Peyer's patch (tissue), 4 donors: ENCODE measurements around the gene CHST6. TPM values are rescaled to one million over a fixed set of nuclear protein-coding genes. Genes with fewer than 3 reads are reported as not detected.
"Not testable (repeated sequence)": the region's sequence is repeated elsewhere in the genome, so short reads cannot be mapped to it uniquely, and the experiment has no call there.

ENCODE experiments used
- DNase-seq, 3 donors: peaks; one replicate each; pipeline ENCODE4 v3.0.0-alpha.2; 2017 to 2019
- H3K27ac ChIP-seq, 4 donors: fragments of 200-600 bp; sonication (generic); one replicate each; pipeline ENCODE4 v1.5.1; 2016 to 2019
- H3K27me3 ChIP-seq, 2 donors: fragments of 200-600 bp; sonication (generic); one replicate each; pipeline ENCODE4 v1.5.1; 2019
- H3K36me3 ChIP-seq, 3 donors: fragments of 200-600 bp; sonication (generic); one replicate each; pipeline ENCODE4 v1.5.1; 2016 to 2019
- H3K4me1 ChIP-seq, 4 donors: fragments of 200-600 bp; sonication (generic); one replicate each; pipeline ENCODE4 v1.5.1; 2016 to 2019
- H3K4me3 ChIP-seq, 4 donors: fragments of 200-600 bp; sonication (generic); 1 replicate in 3 of 4; 2 replicates in 1 of 4; pipeline ENCODE4 v1.5.1; 2016 to 2019; ENCODE audit warnings: mild to moderate bottlenecking in 1 of 4
- H3K9me3 ChIP-seq, 4 donors: fragments of 200-600 bp; sonication (generic); one replicate each; pipeline ENCODE4 v1.5.1; 2016 to 2019; ENCODE audit warnings: mild to moderate bottlenecking in 1 of 4
- CTCF ChIP-seq, 6 experiments: fragments of 450-650 bp in 4 of 6; fragments of 200-600 bp in 2 of 6; sonication (generic) in 1 of 6; IDR thresholded peaks; one replicate each; pipeline ENCODE4 v1.5.1; 2017 to 2019; ENCODE audit warnings: antibody characterized with exemption in 6 of 6, mild to moderate bottlenecking in 3 of 6, moderate library complexity in 1 of 6
- POLR2A ChIP-seq, 2 donors: fragments of 450-650 bp; IDR thresholded peaks; one replicate each; pipeline ENCODE4 v1.5.1; 2017; ENCODE audit warnings: antibody characterized with exemption in 2 of 2, mild to moderate bottlenecking in 2 of 2, moderate library complexity in 2 of 2
- total RNA-seq, 4 donors: library from RNA; depleted of rRNA; stranded (reverse); fragments of >200 nt; gene quantifications; one replicate each; pipeline ENCODE4 v1.1.0, GENCODE V29; 2016

The CHST6 gene
- total RNA-seq, 4 donors from 2014 or later, result 12.8 to 50.2 (median 22.3) TPM; not detected in 1

GRCh38 chr16:75529056-75529905 is 34.0 kb upstream of the CHST6 start:
- Histone ChIP-seq H3K27me3 (no peaks in the 10 kb centered on the region), H3K27ac (peak overlapping the region in 1 of 4 donors; percentile 71), H3K4me1 (peaks cover 0 to 19% (median 0%) of the 10 kb centered on the region in 4 donors), H3K9me3 (no peaks in the 10 kb centered on the region), H3K4me3 (peak overlapping the region in 1 of 4 donors; percentile 11), H3K36me3 (peaks cover 0 to 58% (median 0%) of the 10 kb centered on the region in 3 donors)
- TF ChIP-seq CTCF (IDR thresholded peaks at IDR 0.05), result no peak
- no peak for TF ChIP-seq POLR2A (IDR thresholded peaks at IDR 0.05)
- DNase-seq, result peak in 1 of 3 donors; percentile 41

GRCh38 chr16:75527825-75528299 is 32.6 kb upstream of the CHST6 start:
- peaks cover 0 to 19% (median 0%) of the 10 kb centered on the region in 4 donors for H3K4me1 ChIP-seq
- H3K9me3 ChIP-seq, result no peaks in the 10 kb centered on the region
- peak in 1 of 6 experiments; percentile 4 for TF ChIP-seq CTCF (IDR thresholded peaks at IDR 0.05)
- TF ChIP-seq POLR2A (IDR thresholded peaks at IDR 0.05), result peak in 1 of 2 donors; percentile 6
- H3K27me3 ChIP-seq, result no peaks in the 10 kb centered on the region
- H3K27ac ChIP-seq, result peak overlapping the region in 3 of 4 donors; percentile 12 to 79 (median 66)
- peaks cover 0 to 52% (median 0%) of the 10 kb centered on the region in 3 donors for H3K36me3 ChIP-seq
- no peak overlapping the region for H3K4me3 ChIP-seq
- DNase-seq, result peak in 1 of 3 donors; percentile 80

GRCh38 chr16:75526032-75526790 is 31.0 kb upstream of the CHST6 start:
- H3K27me3 ChIP-seq, result no peaks in the 10 kb centered on the region

GRCh38 chr16:75519175-75519574 is 23.9 kb upstream of the CHST6 start:
- no peaks in the 10 kb centered on the region for H3K9me3 ChIP-seq
- no peaks in the 10 kb centered on the region for H3K27me3 ChIP-seq
- H3K36me3 ChIP-seq, result no peaks in the 10 kb centered on the region
- H3K27ac ChIP-seq, result no peak overlapping the region
- TF ChIP-seq CTCF (IDR thresholded peaks at IDR 0.05), result no peak
- no peak for TF ChIP-seq POLR2A (IDR thresholded peaks at IDR 0.05)
- no peak overlapping the region for H3K4me3 ChIP-seq
- H3K4me1 ChIP-seq, result peaks cover 0 to 5% (median 0%) of the 10 kb centered on the region in 4 donors
- peak in 1 of 3 donors; percentile 27 for DNase-seq

More at GRCh38 chr16:75526032-75526790, 31.0 kb upstream of the CHST6 start:
- no peak for TF ChIP-seq CTCF (IDR thresholded peaks at IDR 0.05)
- no peak for TF ChIP-seq POLR2A (IDR thresholded peaks at IDR 0.05)
- Histone ChIP-seq H3K4me3 (no peak overlapping the region), H3K36me3 (peaks cover 0 to 44% (median 0%) of the 10 kb centered on the region in 3 donors), H3K27ac (no peak overlapping the region), H3K4me1 (peaks cover 0 to 19% (median 0%) of the 10 kb centered on the region in 4 donors), H3K9me3 (no peaks in the 10 kb centered on the region)
- DNase-seq, result peak in 1 of 3 donors; percentile 25

GRCh38 chr16:75516189-75516966 is 21.1 kb upstream of the CHST6 start:
- H3K36me3 ChIP-seq, H3K9me3 ChIP-seq, H3K27me3 ChIP-seq, H3K4me1 ChIP-seq: not testable (repeated sequence)
- Histone ChIP-seq H3K27ac (peak overlapping the region; percentile 82 to 92 (median 90)), H3K4me3 (peak overlapping the region; percentile 68 to 97 (median 72))
- DNase-seq, result peak in 2 of 3 donors; percentile 21 to 56
